ENCODE measurements around the gene TSPAN12.

The TSPAN12 gene

GRCh38 chr7:120775755-120776154 lies 82.2 kb downstream of the TSPAN12 start:
- no peak for DNase-seq
- H3K27me3 ChIP-seq (replicated peaks; ENCODE audit: control insufficient read depth, insufficient read depth, low read length, poor library complexity, severe bottlenecking) = no peaks in the 10 kb centered on the region
- no peak overlapping the region for H3K27ac ChIP-seq (ENCODE audit: insufficient read depth, low read length, poor library complexity, severe bottlenecking)
- H3K36me3 ChIP-seq (ENCODE audit: control insufficient read depth, insufficient read depth, low read length) = no peaks in the 10 kb centered on the region
- no peaks in the 10 kb centered on the region for H3K9me3 ChIP-seq (ENCODE audit: control insufficient read depth, low read length)
- no peaks in the 10 kb centered on the region for H3K4me1 ChIP-seq (ENCODE audit: control insufficient read depth, insufficient read depth, low read length, poor library complexity, severe bottlenecking)
- H3K4me3 ChIP-seq (ENCODE audit: insufficient read depth, low read depth, low read length, poor library complexity, severe bottlenecking) = no peak overlapping the region

- Histone ChIP-seq H3K9me3 (ENCODE audit: control insufficient read depth, low read length) (no peaks in the 10 kb centered on the region), H3K27ac (ENCODE audit: insufficient read depth, low read length, poor library complexity, severe bottlenecking) (no peak overlapping the region), H3K4me3 (ENCODE audit: insufficient read depth, low read depth, low read length, poor library complexity, severe bottlenecking) (no peak overlapping the region), H3K27me3 (replicated peaks; ENCODE audit: control insufficient read depth, insufficient read depth, low read length, poor library complexity, severe bottlenecking) (no peaks in the 10 kb centered on the region), H3K4me1 (ENCODE audit: control insufficient read depth, insufficient read depth, low read length, poor library complexity, severe bottlenecking) (no peaks in the 10 kb centered on the region), H3K36me3 (ENCODE audit: control insufficient read depth, insufficient read depth, low read length) (no peaks in the 10 kb centered on the region)
- DNase-seq = no peak
Observed at GRCh38 chr7:120774481-120774880, 83.5 kb downstream of the TSPAN12 start.

- no peaks in the 10 kb centered on the region for H3K27me3 ChIP-seq (replicated peaks; ENCODE audit: control insufficient read depth, insufficient read depth, low read length, poor library complexity, severe bottlenecking)
- no peaks in the 10 kb centered on the region for H3K9me3 ChIP-seq (ENCODE audit: control insufficient read depth, low read length)
- H3K4me1 ChIP-seq (ENCODE audit: control insufficient read depth, insufficient read depth, low read length, poor library complexity, severe bottlenecking) = no peaks in the 10 kb centered on the region
- H3K27ac ChIP-seq (ENCODE audit: insufficient read depth, low read length, poor library complexity, severe bottlenecking) = no peak overlapping the region
- H3K36me3 ChIP-seq (ENCODE audit: control insufficient read depth, insufficient read depth, low read length) = no peaks in the 10 kb centered on the region
- no peak overlapping the region for H3K4me3 ChIP-seq (ENCODE audit: insufficient read depth, low read depth, low read length, poor library complexity, severe bottlenecking)
- no peak for DNase-seq
Observed at GRCh38 chr7:120770206-120770605, 87.7 kb downstream of the TSPAN12 start.

GRCh38 chr7:120760851-120761250 lies 97.1 kb downstream of the TSPAN12 start:
- no peak for DNase-seq
- no peaks in the 10 kb centered on the region for H3K4me1 ChIP-seq (ENCODE audit: control insufficient read depth, insufficient read depth, low read length, poor library complexity, severe bottlenecking)
- H3K9me3 ChIP-seq (ENCODE audit: control insufficient read depth, low read length) = no peaks in the 10 kb centered on the region
- H3K36me3 ChIP-seq (ENCODE audit: control insufficient read depth, insufficient read depth, low read length) = no peaks in the 10 kb centered on the region
- no peak overlapping the region for H3K27ac ChIP-seq (ENCODE audit: insufficient read depth, low read length, poor library complexity, severe bottlenecking)
- H3K27me3 ChIP-seq (replicated peaks; ENCODE audit: control insufficient read depth, insufficient read depth, low read length, poor library complexity, severe bottlenecking) = no peaks in the 10 kb centered on the region
- H3K4me3 ChIP-seq (ENCODE audit: insufficient read depth, low read depth, low read length, poor library complexity, severe bottlenecking) = no peak overlapping the region

- Histone ChIP-seq H3K36me3 (ENCODE audit: control insufficient read depth, insufficient read depth, low read length) (no peaks in the 10 kb centered on the region), H3K27ac (ENCODE audit: insufficient read depth, low read length, poor library complexity, severe bottlenecking) (no peak overlapping the region), H3K4me1 (ENCODE audit: control insufficient read depth, insufficient read depth, low read length, poor library complexity, severe bottlenecking) (no peaks in the 10 kb centered on the region), H3K9me3 (ENCODE audit: control insufficient read depth, low read length) (no peaks in the 10 kb centered on the region), H3K4me3 (ENCODE audit: insufficient read depth, low read depth, low read length, poor library complexity, severe bottlenecking) (no peak overlapping the region), H3K27me3 (replicated peaks; ENCODE audit: control insufficient read depth, insufficient read depth, low read length, poor library complexity, severe bottlenecking) (no peaks in the 10 kb centered on the region)
- no peak for DNase-seq
Observed at GRCh38 chr7:120760050-120760449, 97.9 kb downstream of the TSPAN12 start.

- Histone ChIP-seq H3K27ac (ENCODE audit: insufficient read depth, low read length, poor library complexity, severe bottlenecking) (no peak overlapping the region), H3K9me3 (ENCODE audit: control insufficient read depth, low read length) (no peaks in the 10 kb centered on the region), H3K27me3 (replicated peaks; ENCODE audit: control insufficient read depth, insufficient read depth, low read length, poor library complexity, severe bottlenecking) (no peaks in the 10 kb centered on the region), H3K36me3 (ENCODE audit: control insufficient read depth, insufficient read depth, low read length) (no peaks in the 10 kb centered on the region), H3K4me1 (ENCODE audit: control insufficient read depth, insufficient read depth, low read length, poor library complexity, severe bottlenecking) (no peaks in the 10 kb centered on the region), H3K4me3 (ENCODE audit: insufficient read depth, low read depth, low read length, poor library complexity, severe bottlenecking) (no peak overlapping the region)
- DNase-seq = no peak
Observed at GRCh38 chr7:120743128-120743527, 114.8 kb downstream of the TSPAN12 start.

GRCh38 chr7:120742372-120742771 lies 115.6 kb downstream of the TSPAN12 start:
- Histone ChIP-seq H3K9me3 (ENCODE audit: control insufficient read depth, low read length) (no peaks in the 10 kb centered on the region), H3K27me3 (replicated peaks; ENCODE audit: control insufficient read depth, insufficient read depth, low read length, poor library complexity, severe bottlenecking) (no peaks in the 10 kb centered on the region), H3K4me1 (ENCODE audit: control insufficient read depth, insufficient read depth, low read length, poor library complexity, severe bottlenecking) (no peaks in the 10 kb centered on the region), H3K27ac (ENCODE audit: insufficient read depth, low read length, poor library complexity, severe bottlenecking) (no peak overlapping the region), H3K36me3 (ENCODE audit: control insufficient read depth, insufficient read depth, low read length) (no peaks in the 10 kb centered on the region), H3K4me3 (ENCODE audit: insufficient read depth, low read depth, low read length, poor library complexity, severe bottlenecking) (no peak overlapping the region)
- no peak for DNase-seq

GRCh38 chr7:120741371-120742042 lies 116.4 kb downstream of the TSPAN12 start:
- Histone ChIP-seq H3K9me3 (ENCODE audit: control insufficient read depth, low read length) (no peaks in the 10 kb centered on the region), H3K4me3 (ENCODE audit: insufficient read depth, low read depth, low read length, poor library complexity, severe bottlenecking) (no peak overlapping the region), H3K4me1 (ENCODE audit: control insufficient read depth, insufficient read depth, low read length, poor library complexity, severe bottlenecking) (no peaks in the 10 kb centered on the region), H3K27ac (ENCODE audit: insufficient read depth, low read length, poor library complexity, severe bottlenecking) (no peak overlapping the region), H3K27me3 (replicated peaks; ENCODE audit: control insufficient read depth, insufficient read depth, low read length, poor library complexity, severe bottlenecking) (no peaks in the 10 kb centered on the region), H3K36me3 (ENCODE audit: control insufficient read depth, insufficient read depth, low read length) (no peaks in the 10 kb centered on the region)
- no peak for DNase-seq

GRCh38 chr7:120740348-120740747 lies 117.6 kb downstream of the TSPAN12 start:
- H3K27me3 ChIP-seq (replicated peaks; ENCODE audit: control insufficient read depth, insufficient read depth, low read length, poor library complexity, severe bottlenecking) = no peaks in the 10 kb centered on the region
- H3K27ac ChIP-seq (ENCODE audit: insufficient read depth, low read length, poor library complexity, severe bottlenecking) = no peak overlapping the region
- no peaks in the 10 kb centered on the region for H3K4me1 ChIP-seq (ENCODE audit: control insufficient read depth, insufficient read depth, low read length, poor library complexity, severe bottlenecking)
- no peaks in the 10 kb centered on the region for H3K36me3 ChIP-seq (ENCODE audit: control insufficient read depth, insufficient read depth, low read length)
- H3K4me3 ChIP-seq (ENCODE audit: insufficient read depth, low read depth, low read length, poor library complexity, severe bottlenecking) = no peak overlapping the region
- no peak for DNase-seq
- no peaks in the 10 kb centered on the region for H3K9me3 ChIP-seq (ENCODE audit: control insufficient read depth, low read length)

- Histone ChIP-seq H3K36me3 (ENCODE audit: control insufficient read depth, insufficient read depth, low read length) (no peaks in the 10 kb centered on the region), H3K9me3 (ENCODE audit: control insufficient read depth, low read length) (no peaks in the 10 kb centered on the region), H3K4me3 (ENCODE audit: insufficient read depth, low read depth, low read length, poor library complexity, severe bottlenecking) (no peak overlapping the region), H3K27me3 (replicated peaks; ENCODE audit: control insufficient read depth, insufficient read depth, low read length, poor library complexity, severe bottlenecking) (no peaks in the 10 kb centered on the region), H3K27ac (ENCODE audit: insufficient read depth, low read length, poor library complexity, severe bottlenecking) (no peak overlapping the region), H3K4me1 (ENCODE audit: control insufficient read depth, insufficient read depth, low read length, poor library complexity, severe bottlenecking) (no peaks in the 10 kb centered on the region)
- DNase-seq = no peak
Observed at GRCh38 chr7:120738816-120739215, 119.1 kb downstream of the TSPAN12 start.
